Measurements from ENCODE around the gene NMD3. TPM values are rescaled to one million over a fixed set of nuclear protein-coding genes. Genes with fewer than 3 reads are reported as not detected.

NMD3 gene
- total and polyA plus RNA-seq, 2 of the 13 experiments (the other 11 are each of a cell fraction or from before 2014, with no cell fraction given) = 44.2 to 55.2 TPM

DNA sequence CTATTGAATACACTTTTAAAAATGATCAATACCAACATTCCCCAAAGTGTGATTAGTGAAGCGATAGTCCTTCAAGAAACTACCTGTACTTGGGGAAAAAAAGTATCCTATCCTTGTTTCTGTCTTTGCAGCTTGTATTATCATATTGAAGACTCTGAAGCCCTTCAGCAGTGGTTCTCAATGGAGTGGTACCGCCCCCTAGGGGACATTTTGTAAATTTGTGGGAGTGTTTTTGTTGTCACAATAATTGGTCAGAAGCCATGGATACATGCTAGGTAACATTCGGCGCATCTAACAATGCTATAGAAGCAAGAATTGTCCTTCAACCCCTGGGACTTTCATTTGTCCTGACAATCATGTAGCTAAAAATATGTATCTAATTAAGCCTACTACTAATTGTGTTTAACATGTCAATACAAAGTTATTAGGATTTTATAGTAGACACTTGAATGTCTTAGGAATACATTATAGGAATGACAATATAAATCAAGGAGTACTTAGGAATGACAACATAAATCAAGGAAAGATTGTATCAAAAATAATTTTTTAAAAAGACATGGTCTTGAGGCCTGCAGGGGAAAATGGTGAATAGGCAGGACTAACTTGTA is 53.7 kb downstream of the NMD3 start:
- Histone ChIP-seq H3K36me3 (replicated peaks in 1 of 2; ENCODE audit: control insufficient read depth in 1 of 2, insufficient read depth in 2 of 2, low read length in 2 of 2) (0 out of 5 replicates have a peak, but pooled peaks cover 0 to 1% of the 10 kb centered on the region in 2 experiments), H3K9me3 (ENCODE audit: low read length) (peaks cover 26% of the 10 kb centered on the region), H4K20me1 (ENCODE audit: insufficient read depth, low read length) (no peaks in the 10 kb centered on the region), H3K4me1 (ENCODE audit: insufficient read depth, low read length) (peaks cover 24% of the 10 kb centered on the region), H3K27me3 (ENCODE audit: control insufficient read depth in 1 of 2, insufficient read depth in 2 of 2, low read length in 2 of 2) (no peaks in the 10 kb centered on the region), H3K27ac (ENCODE audit: extremely low read length, insufficient read depth, low read length) (no peak overlapping the region), H3K9ac (ENCODE audit: insufficient read depth, low read depth, low read length) (no peak overlapping the region), H3K4me2 (ENCODE audit: low read depth, low read length) (no peak overlapping the region), H3K4me3 (replicated peaks in 1 of 3; ENCODE audit: insufficient read depth in 1 of 3, low read depth in 2 of 3, low read length in 3 of 3) (no peak overlapping the region), H3K79me2 (ENCODE audit: insufficient read depth, low read length) (no peaks in the 10 kb centered on the region), H2AFZ (ENCODE audit: low read length) (no peak overlapping the region)
- peak; percentile 85 for ATAC-seq
- WGBS (ENCODE audit: low lambda C conversion rate) = 69% methylated on average over 4 of the region's 4 CpGs
- in situ Hi-C loops (cut with HindIII; ENCODE audit: extremely low pct_ligation_motif_present, low pct_unique_long_range_greater_than_20kb) (loop anchor here (5.0 to 10.0 kb wide), 3 partner anchors 138 to 350 kb away; no protein-coding TSS in a partner anchor), intact Hi-C loops (cut with micrococcal nuclease; ENCODE audit: unreplicated experiment) (loop anchor here (1.0 to 10.0 kb wide), 4 partner anchors 135 to 350 kb away; no protein-coding TSS in a partner anchor)
- DNase-seq (ENCODE audit: low spot score) = peak; percentile 51
- POLR2A ChIA-PET = no interaction called here
- BruUV-seq (replicated peaks) = no TSS peak
- FAIRE-seq = peak; percentile 57
- CTCF ChIA-PET (ENCODE audit: low intra/inter-chr PET ratio, low total read pairs) = interaction anchor here (0.7 to 3.3 kb wide), 5 partner anchors 134 to 178 kb away, joined by 3 to 42 read pairs (median 20); no protein-coding TSS in a partner anchor
- TF ChIP-seq, protein P1, sequence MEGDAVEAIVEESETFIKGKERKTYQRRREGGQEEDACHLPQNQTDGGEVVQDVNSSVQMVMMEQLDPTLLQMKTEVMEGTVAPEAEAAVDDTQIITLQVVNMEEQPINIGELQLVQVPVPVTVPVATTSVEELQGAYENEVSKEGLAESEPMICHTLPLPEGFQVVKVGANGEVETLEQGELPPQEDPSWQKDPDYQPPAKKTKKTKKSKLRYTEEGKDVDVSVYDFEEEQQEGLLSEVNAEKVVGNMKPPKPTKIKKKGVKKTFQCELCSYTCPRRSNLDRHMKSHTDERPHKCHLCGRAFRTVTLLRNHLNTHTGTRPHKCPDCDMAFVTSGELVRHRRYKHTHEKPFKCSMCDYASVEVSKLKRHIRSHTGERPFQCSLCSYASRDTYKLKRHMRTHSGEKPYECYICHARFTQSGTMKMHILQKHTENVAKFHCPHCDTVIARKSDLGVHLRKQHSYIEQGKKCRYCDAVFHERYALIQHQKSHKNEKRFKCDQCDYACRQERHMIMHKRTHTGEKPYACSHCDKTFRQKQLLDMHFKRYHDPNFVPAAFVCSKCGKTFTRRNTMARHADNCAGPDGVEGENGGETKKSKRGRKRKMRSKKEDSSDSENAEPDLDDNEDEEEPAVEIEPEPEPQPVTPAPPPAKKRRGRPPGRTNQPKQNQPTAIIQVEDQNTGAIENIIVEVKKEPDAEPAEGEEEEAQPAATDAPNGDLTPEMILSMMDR (CRISPR knock-in tag; IDR thresholded peaks at IDR 0.05) = peak; percentile 52
- TF ChIP-seq SMC3 (IDR thresholded peaks at IDR 0.05; ENCODE audit: low read length) = peak; percentile 43; the same call in 1 of the 2 replicates
- no peak for TF ChIP-seq TCF7 (IDR thresholded peaks at IDR 0.05; ENCODE audit: low read depth)
- TF ChIP-seq CREM (IDR thresholded peaks at IDR 0.05) = no peak
- no peak for TF ChIP-seq CREM (CRISPR knock-in tag; IDR thresholded peaks at IDR 0.05)
- no peak for TF ChIP-seq ZBTB2 (CRISPR knock-in tag; IDR thresholded peaks at IDR 0.05; ENCODE audit: low read depth)
- no peak for TF ChIP-seq SAP130 (CRISPR knock-in tag; IDR thresholded peaks at IDR 0.05; ENCODE audit: low read depth)
- TF ChIP-seq MYNN (CRISPR knock-in tag; IDR thresholded peaks at IDR 0.05; ENCODE audit: low read depth) = no peak
- TF ChIP-seq MTA1 (CRISPR knock-in tag; IDR thresholded peaks at IDR 0.05; ENCODE audit: borderline replicate concordance) = no peak
- no peak for TF ChIP-seq TCF12 (IDR thresholded peaks at IDR 0.05)
- TF ChIP-seq TCF12 (CRISPR knock-in tag; IDR thresholded peaks at IDR 0.05) = no peak
- TF ChIP-seq HIC2 (CRISPR knock-in tag; IDR thresholded peaks at IDR 0.05; ENCODE audit: low read depth) = no peak
- 0 out of 2 replicates have a peak, but pooled peaks have one; percentile 4 for TF ChIP-seq RFX1 (IDR thresholded peaks at IDR 0.05)
- TF ChIP-seq, protein P2, sequence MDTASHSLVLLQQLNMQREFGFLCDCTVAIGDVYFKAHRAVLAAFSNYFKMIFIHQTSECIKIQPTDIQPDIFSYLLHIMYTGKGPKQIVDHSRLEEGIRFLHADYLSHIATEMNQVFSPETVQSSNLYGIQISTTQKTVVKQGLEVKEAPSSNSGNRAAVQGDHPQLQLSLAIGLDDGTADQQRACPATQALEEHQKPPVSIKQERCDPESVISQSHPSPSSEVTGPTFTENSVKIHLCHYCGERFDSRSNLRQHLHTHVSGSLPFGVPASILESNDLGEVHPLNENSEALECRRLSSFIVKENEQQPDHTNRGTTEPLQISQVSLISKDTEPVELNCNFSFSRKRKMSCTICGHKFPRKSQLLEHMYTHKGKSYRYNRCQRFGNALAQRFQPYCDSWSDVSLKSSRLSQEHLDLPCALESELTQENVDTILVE (CRISPR knock-in tag; IDR thresholded peaks at IDR 0.05) = no peak
- TF ChIP-seq RAD21 (CRISPR knock-in tag; IDR thresholded peaks at IDR 0.05) = 0 out of 2 replicates have a peak, but pooled peaks have one; percentile 36
- TF ChIP-seq YY1 (IDR thresholded peaks at IDR 0.05; ENCODE audit: insufficient read depth, insufficient replicate concordance, low read depth, low read length) = no peak
